Measurements from ENCODE around the gene CDKN2B-AS1.

Gene CDKN2B-AS1

DNA sequence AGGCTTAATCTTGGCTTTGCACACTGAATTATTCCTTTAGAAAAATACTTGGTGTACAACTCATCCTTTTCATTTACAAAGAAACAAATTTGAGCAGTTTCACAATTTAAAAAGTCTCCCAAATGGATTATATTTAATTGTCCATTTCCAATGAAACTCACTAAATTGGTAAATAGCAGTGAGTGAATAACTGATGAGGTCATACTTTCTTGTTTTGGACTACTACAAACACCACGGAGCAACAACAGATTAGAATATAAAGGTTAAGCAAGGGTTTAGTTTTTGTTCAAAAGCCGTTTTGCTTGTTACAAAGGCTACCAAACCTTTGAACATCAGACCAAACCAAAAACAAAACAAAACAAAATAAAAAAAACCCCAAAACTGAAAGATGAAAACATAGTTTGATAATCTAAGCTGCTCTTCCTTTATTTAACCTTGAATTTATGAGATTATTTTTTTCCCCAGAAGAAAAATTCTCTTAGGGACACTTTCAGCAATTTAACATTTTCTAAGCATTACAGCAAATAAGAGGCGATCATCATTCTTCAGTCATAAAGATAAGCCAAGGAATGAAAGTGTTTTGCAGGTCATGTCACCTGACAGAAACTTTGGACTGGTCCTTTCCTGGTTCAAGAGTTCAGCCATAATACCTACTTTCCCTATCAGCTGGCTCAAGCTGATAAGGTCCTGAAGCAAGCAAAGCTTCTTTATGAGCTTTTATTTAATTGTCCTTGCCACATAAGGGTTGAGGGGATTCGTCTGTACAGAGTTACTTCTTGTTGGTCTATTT lies 114.2 kb downstream of the CDKN2B-AS1 start:
- DNase-seq (ENCODE audit: low read depth) = no peak
- H3K4me3 ChIP-seq (ENCODE audit: low read depth, low read length) = no peak overlapping the region
- TF ChIP-seq, protein P1, sequence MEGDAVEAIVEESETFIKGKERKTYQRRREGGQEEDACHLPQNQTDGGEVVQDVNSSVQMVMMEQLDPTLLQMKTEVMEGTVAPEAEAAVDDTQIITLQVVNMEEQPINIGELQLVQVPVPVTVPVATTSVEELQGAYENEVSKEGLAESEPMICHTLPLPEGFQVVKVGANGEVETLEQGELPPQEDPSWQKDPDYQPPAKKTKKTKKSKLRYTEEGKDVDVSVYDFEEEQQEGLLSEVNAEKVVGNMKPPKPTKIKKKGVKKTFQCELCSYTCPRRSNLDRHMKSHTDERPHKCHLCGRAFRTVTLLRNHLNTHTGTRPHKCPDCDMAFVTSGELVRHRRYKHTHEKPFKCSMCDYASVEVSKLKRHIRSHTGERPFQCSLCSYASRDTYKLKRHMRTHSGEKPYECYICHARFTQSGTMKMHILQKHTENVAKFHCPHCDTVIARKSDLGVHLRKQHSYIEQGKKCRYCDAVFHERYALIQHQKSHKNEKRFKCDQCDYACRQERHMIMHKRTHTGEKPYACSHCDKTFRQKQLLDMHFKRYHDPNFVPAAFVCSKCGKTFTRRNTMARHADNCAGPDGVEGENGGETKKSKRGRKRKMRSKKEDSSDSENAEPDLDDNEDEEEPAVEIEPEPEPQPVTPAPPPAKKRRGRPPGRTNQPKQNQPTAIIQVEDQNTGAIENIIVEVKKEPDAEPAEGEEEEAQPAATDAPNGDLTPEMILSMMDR (IDR thresholded peaks at IDR 0.05; ENCODE audit: insufficient read depth, low read depth, low read length, missing control alignments) = no peak

DNA sequence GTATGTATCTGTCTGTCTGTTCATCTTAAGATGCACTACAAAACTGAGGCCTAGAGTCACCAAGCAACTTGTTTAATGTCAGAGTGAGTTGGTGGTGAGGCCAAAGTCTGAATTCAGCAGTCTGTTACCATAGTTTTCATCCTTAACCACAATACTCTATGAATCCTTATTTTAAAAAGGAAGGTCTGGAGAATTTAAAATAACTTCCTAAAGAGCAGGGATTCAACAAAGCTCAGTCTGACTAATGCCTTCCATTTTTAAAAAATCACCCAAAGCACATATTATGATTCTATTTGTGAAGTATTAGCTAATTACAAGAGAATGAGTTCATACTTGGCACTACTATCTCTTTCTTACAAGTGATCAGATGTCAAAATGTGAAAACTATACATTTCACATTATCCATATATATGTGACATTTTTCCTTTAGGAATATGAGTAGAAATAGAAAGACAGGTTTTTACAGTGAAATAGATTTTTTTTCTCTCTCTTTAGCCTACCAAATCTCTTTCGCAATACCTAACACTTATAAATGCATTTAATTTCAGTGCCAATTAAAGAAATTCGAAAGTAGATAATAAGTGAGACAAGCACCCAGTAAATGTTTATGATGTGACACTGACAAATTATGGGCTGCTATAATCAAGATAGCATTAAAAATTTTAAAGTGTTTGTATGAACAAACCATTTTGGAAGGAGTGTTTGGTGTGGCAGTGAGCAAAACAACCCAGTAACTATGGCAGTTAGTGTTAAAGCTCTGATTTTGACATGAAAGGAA lies 116.8 kb downstream of the CDKN2B-AS1 start:
- no peak for DNase-seq (ENCODE audit: low read depth)
- no peak overlapping the region for H3K4me3 ChIP-seq (ENCODE audit: low read depth, low read length)
- TF ChIP-seq, protein P1 (IDR thresholded peaks at IDR 0.05; ENCODE audit: insufficient read depth, low read depth, low read length, missing control alignments) = no peak

DNA sequence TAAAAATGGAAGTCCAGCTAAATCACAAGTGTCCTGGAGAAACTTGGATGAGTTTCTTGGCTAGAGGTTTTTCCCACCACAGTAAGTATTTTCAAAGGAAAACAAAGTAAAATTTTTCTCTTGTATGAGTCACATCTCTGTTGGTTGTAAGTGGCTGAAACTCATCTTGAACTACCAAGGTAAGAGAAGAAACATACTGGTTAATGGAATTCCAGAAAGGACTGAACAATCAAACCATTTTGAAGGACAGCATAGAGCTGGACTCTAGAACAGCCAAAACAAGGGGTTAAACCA lies 117.3 kb downstream of the CDKN2B-AS1 start:
- TF ChIP-seq, protein P1 (IDR thresholded peaks at IDR 0.05; ENCODE audit: insufficient read depth, low read depth, low read length, missing control alignments) = no peak
- DNase-seq (ENCODE audit: low read depth) = no peak
- no peak overlapping the region for H3K4me3 ChIP-seq (ENCODE audit: low read depth, low read length)

DNA sequence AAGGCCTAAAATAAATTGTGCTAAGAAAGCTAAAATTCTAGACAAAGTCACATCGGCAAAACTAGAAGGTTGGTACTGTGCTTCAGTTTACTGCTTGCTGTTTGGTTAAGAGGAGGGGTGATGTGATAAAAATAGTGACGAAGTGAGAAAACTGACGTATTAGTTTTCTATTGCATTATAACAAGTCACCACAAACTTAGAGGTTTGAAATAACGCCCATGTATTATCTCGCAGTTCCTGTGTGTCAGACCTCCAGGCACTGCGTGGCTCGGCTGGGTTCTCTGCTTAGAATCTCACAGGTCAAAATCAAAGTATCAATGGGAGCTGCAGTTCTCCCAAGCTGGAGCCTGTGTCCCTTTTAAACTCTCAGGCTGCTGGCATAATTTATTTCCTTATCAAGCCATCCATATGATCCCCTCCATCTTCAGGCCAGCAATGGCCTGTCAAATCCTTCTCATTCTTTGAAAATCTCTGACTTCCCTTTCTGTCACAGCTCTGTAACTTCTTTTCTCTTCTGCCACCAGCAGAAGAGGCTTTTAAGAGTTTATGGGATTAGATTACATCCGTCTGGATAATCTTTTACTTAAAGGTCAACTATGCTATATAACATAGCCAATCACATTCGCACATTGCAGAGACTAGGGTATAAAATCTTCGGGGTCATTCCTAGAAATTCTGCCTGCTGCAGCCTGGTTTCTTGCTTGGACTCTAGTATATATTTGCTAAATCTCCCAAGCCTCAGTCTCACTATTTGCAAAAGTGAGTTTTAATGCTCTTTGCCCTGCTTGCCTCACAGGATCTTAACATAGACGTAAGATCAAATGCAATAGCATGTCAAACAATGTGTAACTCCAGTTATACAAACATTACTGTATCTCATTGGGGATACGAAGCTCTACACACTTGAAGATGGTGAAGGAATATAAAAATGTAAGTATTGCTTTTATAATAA lies 118.6 kb downstream of the CDKN2B-AS1 start:
- TF ChIP-seq, protein P1 (IDR thresholded peaks at IDR 0.05; ENCODE audit: insufficient read depth, low read depth, low read length, missing control alignments) = no peak
- no peak for DNase-seq (ENCODE audit: low read depth)
- no peak overlapping the region for H3K4me3 ChIP-seq (ENCODE audit: low read depth, low read length)

DNA sequence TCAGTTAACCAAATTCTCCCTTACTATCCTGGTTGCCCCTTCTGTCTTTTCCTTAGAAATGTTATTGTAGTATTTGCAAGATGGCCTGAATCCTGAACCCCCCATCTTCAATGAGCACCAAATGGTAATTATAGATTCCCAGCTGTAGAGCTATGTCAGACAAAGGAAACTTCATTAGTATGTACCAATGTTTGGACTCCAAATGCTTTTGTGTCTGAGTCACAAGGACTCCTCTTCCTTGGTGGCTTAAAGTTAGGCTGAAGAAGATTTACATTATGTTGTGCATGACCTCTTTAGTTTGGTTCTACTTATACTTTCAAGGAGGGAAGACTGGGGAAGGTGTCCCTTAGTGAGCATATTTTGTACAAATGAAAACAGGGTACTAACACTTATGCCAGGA lies 120.4 kb downstream of the CDKN2B-AS1 start:
- no peak overlapping the region for H3K4me3 ChIP-seq (ENCODE audit: low read depth, low read length)
- no peak for DNase-seq (ENCODE audit: low read depth)
- TF ChIP-seq, protein P1 (IDR thresholded peaks at IDR 0.05; ENCODE audit: insufficient read depth, low read depth, low read length, missing control alignments) = no peak

DNA sequence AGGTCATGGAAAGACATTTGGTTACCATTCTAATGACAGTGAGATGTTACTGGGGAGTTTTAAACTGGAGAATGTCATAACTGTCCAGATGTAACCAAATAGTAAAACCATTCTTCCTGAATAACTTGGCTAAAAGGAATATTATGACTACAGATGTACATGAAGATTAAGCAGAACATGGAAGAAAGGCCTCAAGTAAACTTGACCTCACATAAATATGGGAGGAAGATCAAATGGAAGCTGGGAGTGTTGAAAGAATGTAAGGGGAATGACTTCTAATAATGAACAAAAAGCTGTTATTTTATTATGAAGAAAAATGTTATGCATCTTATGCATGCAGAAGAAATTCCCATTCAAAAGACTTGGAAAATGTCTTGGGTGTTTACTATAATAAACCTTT lies 122.2 kb downstream of the CDKN2B-AS1 start:
- no peak for DNase-seq (ENCODE audit: low read depth)
- TF ChIP-seq, protein P1 (IDR thresholded peaks at IDR 0.05; ENCODE audit: insufficient read depth, low read depth, low read length, missing control alignments) = no peak
- no peak overlapping the region for H3K4me3 ChIP-seq (ENCODE audit: low read depth, low read length)
